ENCODE results near the gene RASGRP4.

DNA sequence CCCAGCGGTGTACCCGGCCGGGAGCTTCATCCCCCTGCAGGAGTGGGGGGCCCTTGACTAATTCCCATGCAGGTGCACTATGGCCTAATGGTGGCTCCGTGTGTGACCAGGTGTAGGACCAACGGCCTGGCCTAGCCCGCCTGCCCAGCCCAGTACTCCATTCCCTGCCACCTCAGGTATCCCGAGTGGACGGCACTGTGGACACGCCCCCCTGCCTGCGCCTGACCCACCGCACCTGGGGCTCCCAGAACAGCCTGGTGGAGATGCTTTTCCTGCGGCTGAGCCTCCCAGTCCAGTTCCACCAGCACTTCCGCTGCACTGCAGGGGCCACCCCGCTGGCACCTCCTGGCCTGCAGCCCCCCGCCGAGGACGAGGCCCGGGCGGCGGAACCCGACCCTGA lies 47.2 kb upstream of the RASGRP4 start:
- TF ChIP-seq, protein P1, sequence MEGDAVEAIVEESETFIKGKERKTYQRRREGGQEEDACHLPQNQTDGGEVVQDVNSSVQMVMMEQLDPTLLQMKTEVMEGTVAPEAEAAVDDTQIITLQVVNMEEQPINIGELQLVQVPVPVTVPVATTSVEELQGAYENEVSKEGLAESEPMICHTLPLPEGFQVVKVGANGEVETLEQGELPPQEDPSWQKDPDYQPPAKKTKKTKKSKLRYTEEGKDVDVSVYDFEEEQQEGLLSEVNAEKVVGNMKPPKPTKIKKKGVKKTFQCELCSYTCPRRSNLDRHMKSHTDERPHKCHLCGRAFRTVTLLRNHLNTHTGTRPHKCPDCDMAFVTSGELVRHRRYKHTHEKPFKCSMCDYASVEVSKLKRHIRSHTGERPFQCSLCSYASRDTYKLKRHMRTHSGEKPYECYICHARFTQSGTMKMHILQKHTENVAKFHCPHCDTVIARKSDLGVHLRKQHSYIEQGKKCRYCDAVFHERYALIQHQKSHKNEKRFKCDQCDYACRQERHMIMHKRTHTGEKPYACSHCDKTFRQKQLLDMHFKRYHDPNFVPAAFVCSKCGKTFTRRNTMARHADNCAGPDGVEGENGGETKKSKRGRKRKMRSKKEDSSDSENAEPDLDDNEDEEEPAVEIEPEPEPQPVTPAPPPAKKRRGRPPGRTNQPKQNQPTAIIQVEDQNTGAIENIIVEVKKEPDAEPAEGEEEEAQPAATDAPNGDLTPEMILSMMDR (IDR thresholded peaks at IDR 0.05; ENCODE audit: low read length): no peak
- TF ChIP-seq EZH2 (IDR thresholded peaks at IDR 0.05; ENCODE audit: borderline replicate concordance, low read length): no peak
